ENCODE results near the gene ELP1.
"Not testable (repeated sequence)": the region's sequence is repeated elsewhere in the genome, so short reads cannot be mapped to it uniquely, and the experiment has no call there.

Gene ELP1

DNA sequence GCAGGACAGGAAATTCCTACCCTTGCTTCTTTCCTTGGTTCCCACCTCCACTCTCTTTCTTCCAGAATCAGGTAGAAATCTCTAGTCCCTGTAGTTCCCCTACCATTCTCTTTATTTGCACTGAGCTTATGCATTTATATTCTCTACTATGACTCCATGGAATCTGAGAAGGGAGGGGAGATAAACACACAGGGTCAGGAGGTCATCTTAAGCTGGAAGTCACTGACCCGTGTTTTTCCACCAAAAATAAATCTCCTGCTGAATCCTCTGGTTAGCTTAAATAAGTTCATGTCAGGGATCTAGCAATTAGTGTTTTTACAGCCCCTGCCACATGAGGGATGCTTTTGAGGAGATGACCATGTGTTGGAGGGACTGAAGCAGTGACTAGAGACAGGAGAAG lies 81.8 kb downstream of the ELP1 start:
- no peak for DNase-seq

DNA sequence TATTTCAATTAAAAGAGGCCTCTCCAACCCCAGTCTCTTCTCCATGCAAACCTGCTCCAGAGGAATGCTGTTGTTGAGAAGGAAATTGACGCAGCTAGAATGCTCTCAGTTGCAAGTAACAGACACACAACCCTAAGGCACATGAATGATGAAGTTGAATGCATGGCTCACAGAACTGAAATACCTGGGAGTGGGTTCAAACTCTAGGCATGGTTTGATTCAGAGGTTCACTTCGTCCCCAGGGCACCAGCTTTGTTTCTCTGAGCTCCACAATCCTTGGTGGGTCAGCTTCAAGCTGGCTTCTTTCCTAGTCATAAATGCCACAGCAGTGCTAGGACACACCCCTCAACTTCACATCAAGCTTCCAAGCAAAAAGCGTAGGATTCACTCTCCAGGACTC lies 82.8 kb downstream of the ELP1 start:
- DNase-seq: no peak

DNA sequence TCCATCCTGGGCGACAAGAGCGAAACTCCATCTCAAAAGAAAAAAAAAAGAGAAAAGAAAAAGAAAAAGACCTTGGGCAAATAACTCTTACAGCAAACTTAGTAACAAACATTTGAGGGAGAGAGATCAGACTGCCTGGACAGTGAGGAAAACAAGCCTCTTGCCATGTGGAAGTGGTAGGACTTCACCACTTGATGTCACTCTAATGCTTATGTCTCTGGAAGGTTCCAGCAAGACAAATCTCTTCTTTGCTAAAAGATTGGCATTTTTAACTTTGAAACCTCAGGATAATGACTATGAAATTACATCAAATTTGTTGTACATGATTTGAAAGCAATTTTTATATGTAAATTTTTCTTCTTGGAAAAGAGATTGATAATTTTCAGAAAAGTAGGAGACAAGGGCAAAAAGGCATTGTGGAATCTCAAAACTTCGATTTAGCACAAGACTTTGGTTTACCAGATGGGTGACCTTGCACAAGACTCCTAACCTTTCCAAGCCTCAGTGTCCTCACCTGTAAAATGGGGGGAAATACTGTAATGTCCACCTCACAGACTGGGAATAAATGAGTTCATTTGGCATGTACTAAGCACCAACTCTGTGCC lies 83.5 kb downstream of the ELP1 start:
- no peak for DNase-seq

DNA sequence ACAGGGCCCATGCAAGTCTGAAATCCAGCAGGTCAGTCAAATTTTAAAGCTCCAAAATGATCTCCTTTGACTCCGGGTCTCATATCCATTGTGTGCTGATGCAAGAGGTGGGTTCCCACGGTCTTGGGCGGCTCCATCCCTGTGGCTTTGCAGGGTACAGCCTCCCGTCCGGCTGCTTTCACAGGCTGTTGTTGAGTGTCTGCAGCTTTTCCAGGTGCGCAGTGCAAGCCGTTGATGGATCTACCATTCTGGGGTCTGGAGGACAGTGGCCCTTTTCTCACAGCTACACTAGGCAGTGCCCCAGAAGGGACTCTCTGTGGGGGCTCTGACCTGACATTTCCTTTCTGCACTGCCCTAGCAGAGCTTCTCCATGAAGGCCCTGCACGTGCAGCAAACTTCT lies 85.6 kb downstream of the ELP1 start:
- not testable (repeated sequence) for DNase-seq

DNA sequence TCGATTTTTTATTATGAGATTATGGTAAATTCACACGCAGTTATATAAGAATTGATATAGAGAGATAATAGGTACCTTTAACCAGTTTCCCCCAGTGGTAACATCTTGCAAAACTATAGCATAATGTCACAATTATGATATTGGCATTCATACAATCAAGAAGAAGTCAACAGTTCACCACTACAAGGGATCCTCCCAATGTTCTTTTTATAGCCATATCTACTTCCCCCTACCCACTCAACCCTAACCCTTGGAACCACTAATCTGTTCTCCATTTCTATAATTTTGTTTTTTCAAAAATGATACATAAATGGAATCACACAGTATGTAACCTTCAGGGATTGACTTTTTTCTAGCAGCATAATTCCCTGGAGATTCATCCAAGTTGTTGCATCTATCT lies 88.0 kb downstream of the ELP1 start:
- DNase-seq: no peak

DNA sequence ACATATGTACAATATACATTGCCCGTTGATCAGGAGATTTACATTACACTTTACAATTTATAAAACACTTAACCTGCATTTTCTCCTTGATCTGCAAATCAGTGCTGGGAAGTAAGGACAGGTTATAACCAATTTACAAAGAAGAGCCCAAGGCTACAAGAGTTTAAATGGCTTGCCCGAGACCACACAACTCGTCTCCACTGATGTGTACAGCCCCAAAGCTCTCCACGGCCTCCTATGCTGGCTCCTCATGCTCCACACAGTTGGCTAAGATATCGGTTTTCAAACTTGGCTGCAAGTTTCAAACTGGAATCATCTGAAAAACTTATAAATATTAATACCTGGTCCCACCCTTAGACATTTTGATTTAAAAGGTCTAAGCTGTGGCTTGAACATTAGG lies 88.4 kb downstream of the ELP1 start:
- no peak for DNase-seq

DNA sequence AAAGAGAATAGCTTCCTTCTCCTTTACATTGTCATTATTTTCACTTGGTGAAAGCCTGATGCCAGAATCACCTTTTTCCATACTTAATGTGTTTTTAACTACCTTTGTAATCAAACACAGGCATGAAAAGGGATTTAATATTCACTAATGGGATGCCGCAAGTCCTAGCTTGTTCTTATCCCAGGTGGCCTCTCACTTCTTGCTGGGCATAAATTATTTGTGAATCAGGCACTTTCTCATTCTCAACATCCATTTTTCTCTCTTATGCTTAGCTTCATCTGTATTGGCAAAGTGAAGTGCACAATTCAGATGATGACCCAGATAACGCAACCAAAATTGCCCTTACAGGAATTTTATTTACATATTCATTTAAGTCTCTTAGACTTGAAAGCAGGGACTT lies 89.1 kb downstream of the ELP1 start:
- no peak for DNase-seq

DNA sequence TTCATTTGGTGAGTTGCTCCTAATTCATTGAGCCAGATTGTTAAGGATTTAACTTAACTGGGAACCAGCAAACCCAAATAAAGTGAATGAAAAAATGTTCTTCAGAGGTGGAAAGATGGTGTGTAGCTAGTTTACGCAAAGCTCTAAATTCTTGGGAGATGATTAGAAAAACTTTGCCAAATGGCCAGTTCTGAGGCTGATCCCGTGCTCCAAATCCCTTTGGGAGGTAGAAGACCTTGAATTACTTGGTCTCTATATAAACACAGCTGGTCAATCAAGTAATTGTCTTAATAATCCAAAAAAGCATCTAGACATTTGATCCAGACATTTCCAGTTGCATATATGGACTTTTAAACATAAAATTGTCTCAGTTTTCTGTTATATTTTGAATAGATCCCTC lies 89.5 kb downstream of the ELP1 start:
- no peak for DNase-seq

DNA sequence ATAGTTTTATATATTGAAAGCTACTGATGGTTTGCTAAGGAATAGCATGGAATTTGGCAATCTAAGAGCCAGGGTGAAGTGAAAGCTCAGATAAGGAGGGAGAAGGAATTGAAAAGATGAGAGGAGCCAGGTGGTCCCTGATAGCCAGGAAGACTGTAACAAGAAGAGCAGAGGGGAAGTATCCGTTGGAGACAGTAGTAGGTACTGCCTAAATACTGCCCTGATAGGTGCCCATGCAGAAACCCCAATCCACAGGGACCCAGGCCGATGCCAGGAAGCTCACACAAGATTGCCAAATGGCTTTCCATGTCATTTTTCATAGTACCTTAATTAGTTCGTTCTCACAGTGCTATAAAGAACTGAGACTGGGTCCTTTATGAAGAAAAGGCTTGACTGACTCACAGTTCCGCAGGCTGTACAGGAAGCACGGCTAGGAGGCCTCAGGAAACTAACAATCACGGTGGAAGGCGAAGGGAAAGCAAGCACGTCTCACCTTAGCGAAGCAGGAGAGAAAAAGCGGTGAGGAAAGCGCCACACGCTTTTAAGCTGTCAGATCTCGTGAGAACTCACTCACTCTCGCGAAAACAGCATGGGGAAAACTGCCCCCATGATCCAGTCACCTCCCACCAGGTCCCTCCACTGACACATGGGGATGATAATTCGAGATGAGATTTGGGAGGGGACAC lies 91.2 kb downstream of the ELP1 start:
- DNase-seq: no peak

DNA sequence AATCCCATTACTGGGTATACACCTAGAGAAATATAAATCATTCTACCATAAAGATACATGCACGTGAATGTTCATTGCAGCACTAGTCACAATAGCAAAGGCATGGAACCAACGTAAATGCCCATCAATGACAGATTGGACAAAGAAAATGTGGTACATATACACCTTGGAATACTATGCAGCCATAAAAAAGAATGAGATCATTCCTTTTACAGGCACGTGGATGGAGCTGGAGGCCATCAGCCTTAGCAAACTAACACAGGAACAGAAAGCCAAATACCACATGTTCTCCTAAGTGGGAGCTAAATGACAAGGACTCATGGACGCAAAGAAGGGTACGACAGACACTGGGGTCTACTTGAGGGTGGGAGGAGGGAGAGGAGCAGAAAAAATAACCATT lies 94.4 kb downstream of the ELP1 start:
- DNase-seq: not testable (repeated sequence)

DNA sequence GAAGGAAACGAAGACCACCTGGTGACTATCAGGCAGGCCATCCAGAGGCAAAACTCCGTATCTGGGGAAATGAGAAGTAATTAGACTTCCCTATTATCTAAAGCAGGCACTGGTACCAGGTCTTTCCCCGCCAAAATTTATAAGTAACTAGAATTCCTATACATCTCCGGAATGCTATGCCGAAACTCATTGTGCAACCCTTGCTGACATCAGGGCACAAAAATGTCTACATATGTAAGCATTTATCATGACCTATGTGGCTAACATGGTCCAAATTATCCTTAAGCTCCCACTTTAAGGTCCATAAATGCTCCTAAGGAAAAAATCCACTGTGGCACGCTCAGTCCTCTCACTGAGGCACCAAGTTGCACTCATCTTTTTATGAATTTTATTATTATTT lies 95.9 kb downstream of the ELP1 start:
- no peak for DNase-seq

DNA sequence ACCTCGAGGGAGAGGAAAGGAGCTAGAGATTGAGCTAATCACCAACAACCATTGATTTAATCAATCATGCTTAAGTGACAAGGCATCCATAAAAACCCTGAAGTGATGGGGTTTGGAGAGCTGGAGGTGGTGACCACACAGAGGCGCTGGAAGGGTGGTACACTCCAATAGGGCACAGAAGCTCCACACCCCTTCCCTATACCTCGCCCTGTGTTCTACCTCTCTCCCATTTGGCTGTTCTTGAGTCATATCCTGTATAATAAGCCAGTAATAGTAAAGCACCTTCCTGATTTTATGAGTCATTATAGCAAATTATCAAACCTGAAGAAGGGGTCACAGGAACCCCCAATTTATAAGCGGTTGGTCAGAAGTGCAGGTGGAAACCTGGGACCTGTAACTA lies 96.4 kb downstream of the ELP1 start:
- DNase-seq: no peak

DNA sequence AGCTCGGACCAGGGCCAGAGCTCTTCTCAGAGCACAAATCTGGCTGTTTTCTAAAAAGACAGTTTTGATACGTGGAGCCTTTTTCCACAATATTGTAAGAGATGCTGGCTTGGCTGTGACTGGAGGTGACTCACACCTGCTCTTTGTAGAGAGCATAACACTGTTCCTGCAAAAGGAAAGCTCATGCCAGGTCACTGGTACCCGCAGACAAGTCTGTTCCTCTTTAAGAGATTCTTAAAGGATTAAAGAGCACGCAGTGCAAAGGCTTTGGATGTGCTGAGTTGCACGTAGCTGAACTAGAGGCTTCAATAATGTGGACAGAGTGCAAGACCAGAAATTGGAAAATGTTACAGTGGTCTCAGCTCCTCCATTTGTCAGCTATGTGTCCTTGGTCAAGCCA lies 97.1 kb downstream of the ELP1 start:
- no peak for DNase-seq

DNA sequence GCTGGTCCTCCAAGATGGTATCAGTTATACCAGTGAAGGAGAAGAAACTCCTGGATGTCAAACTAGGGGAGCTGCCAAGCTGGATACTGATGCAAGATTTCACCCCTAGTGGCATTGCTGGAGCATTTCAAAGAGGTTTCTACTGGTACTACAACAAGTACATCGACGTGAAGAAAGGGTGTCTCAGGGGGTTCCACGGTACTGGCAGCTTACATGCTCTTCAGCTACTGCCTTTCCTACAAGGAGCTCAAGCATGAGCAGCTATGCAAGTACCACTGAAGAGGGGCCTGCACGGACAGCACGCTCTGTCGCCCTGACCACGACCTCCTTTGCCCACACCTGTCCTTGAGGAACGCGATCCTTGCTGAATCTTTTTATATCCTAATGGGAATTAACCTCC lies 97.6 kb downstream of the ELP1 start:
- no peak for DNase-seq

DNA sequence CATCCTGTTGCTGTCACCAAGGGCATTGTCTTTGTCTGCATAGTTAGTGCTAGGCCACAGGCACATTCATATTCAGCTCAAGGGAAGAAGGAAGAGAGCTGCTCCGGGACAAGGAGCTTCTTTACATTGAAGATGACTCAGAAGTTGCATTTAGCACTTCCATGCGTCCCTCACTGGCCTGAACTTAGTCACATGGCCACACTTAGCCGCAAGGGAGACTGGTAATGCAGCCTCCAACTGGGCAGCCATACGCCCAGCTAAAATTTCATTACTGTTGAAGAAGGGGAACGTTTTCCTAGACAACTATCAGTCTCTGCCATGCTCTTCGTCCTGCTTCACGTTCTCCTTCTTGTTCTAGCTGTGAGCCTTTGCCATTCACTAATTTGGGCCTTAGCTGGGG lies 98.1 kb downstream of the ELP1 start:
- no peak for DNase-seq

DNA sequence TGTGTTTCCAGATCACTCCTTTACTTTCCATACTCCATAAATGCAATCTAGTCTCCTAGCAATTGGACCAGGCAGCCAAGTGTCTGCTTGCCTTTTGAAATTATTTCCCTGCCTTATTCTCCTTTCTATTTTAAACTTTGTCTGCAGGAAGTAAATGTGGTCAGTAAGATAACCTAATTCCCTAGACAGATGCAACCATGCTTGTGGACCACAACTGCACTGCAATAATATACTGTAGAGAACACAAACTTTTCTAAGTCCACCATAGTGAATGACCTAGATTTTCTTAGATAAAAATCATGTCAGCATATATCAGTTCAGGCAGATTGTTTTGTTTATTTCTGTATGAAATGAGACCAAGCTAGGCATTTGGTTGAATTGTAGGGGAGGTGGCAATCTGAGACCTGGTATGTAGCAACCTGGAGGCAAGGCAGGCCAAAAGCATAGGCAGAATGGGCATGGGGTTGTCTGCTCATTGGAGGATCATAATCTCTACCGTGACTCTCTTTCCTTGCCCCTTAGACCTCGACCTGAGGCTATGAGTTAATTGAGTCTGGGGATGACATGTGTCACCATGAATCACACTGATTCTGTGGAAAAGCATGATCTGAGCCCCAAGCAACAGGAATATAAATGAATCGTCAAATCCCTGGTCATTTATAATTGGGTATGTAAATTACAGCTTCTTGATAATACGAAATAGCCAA lies 98.8 kb downstream of the ELP1 start:
- no peak for DNase-seq

DNA sequence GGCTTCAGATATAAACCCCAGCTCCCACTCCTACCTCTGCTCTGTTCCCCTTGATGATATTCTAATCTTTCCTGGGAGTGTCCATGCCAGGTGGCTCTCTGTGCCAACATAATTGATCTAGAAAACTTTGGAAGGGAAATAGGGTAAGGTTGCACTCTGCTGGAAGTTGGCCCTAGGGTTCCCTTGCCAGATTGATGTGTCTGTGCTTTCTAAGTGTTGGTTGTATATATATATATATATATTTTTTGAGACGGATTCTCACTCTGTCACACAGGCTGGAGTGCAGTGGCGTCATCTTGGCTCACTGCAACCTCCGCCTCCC lies 101.8 kb downstream of the ELP1 start:
- DNase-seq: no peak

DNA sequence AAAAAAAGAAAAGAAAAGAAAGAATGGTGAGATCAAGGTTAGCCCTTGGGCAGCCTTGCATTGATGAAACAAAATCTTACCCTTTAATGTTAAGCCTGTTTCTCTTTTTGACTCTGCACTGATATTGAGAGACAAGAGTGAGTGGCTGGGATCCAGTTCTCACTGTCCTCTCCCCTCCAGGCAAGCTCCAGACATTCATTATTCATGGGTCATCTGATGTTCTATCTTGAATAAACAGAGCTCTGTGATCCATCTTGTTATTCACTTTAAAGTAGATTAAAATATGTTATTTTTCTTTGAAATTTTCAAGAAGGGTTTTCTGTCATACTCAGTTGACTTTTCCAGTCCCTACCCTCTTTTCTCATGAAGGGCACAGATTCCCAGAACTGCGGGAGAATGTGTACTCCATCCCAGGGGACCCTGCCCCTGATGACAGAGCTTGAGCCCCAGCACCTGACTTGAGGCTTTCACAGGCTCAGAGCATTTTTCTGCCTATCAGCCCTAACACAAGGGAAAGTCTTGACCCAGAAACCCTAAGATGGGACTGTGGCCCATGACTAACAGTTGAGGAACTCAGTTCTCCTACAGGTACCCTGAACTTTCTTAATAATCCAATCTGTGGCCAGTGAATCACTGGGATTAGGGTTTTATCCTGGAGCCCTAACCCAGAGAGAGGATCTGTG lies 102.3 kb downstream of the ELP1 start:
- DNase-seq: no peak

DNA sequence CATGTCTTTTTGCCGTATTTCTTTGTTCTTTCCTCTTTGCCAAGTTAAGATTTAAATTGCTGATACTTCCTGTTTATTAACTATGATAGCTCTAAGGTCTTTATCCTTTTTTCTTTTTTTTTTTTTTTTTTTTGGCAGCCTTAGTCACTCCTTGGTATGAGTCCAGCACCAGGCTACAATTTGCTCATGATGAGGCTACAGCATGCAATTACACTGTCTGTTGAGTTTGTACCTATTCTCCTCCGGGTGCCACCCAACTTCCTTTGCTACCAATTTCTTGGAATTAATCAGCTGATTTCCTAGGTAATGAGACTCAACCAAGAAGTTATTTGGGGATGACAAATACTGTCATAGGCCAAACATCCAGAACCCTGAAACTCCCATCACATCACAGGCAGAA lies 103.7 kb downstream of the ELP1 start:
- DNase-seq: no peak

DNA sequence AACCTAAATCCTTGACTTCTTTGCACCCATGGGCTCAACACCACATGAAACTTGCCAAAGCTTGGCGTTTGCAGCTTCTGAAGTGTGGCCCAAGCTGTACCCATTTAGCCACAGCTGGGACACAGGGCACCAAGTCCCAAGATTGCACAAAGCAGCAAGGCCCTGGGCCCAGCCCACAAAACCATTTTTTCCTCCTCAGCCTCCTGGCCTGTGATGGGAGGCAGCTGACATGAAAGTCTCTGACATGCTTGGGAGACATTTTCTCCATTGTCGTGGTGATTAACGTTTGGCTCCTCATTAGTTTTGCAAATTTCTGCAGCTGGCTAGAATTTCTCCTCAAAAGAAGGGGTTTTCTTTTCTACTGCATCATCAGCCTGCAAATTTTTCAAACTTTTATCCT lies 110.1 kb downstream of the ELP1 start:
- DNase-seq: no peak

Data from CD4-positive, alpha-beta T cell treated with Interleukin-17A for 1 hour (primary cell).